GM18519 (cell line): Measurements from ENCODE around the gene TTC16.

Source experiments
- ATAC-seq: cut with Tn5 transposase; IDR thresholded peaks from one replicate; pipeline ENCODE4 v1.9.1; 2021; ENCODE audit warnings: mild to moderate bottlenecking, moderate library complexity; ENCODE audit not compliant: unreplicated experiment, low FRiP score

The TTC16 gene

GRCh38 chr9:127761061-127761460 lies 45.2 kb downstream of the TTC16 start:
- no peak for ATAC-seq

GRCh38 chr9:127761491-127761956 lies 45.6 kb downstream of the TTC16 start:
- no peak for ATAC-seq

GRCh38 chr9:127762111-127762676 lies 46.3 kb downstream of the TTC16 start:
- no peak for ATAC-seq

- no peak for ATAC-seq
These were observed 48.1 kb downstream of the TTC16 start for GRCh38 chr9:127763918-127764384.

GRCh38 chr9:127765418-127765817 lies 49.5 kb downstream of the TTC16 start:
- ATAC-seq = no peak

GRCh38 chr9:127767410-127767809 lies 51.5 kb downstream of the TTC16 start:
- no peak for ATAC-seq

GRCh38 chr9:127767909-127768331 lies 52.0 kb downstream of the TTC16 start:
- no peak for ATAC-seq

GRCh38 chr9:127768698-127769097 lies 52.8 kb downstream of the TTC16 start:
- no peak for ATAC-seq

- no peak for ATAC-seq
These were observed 53.2 kb downstream of the TTC16 start for GRCh38 chr9:127769101-127769500.

GRCh38 chr9:127769929-127770582 lies 54.2 kb downstream of the TTC16 start:
- ATAC-seq = no peak

GRCh38 chr9:127770583-127770904 lies 54.7 kb downstream of the TTC16 start:
- ATAC-seq = no peak

GRCh38 chr9:127770905-127771569 lies 55.2 kb downstream of the TTC16 start:
- peak; percentile 57 for ATAC-seq

GRCh38 chr9:127771570-127772189 lies 55.8 kb downstream of the TTC16 start:
- ATAC-seq = no peak

- no peak for ATAC-seq
These were observed 56.7 kb downstream of the TTC16 start for GRCh38 chr9:127772603-127773002.

GRCh38 chr9:127773272-127773671 lies 57.4 kb downstream of the TTC16 start:
- ATAC-seq = no peak

- ATAC-seq = no peak
These were observed 58.1 kb downstream of the TTC16 start for GRCh38 chr9:127773981-127774380.

- ATAC-seq = no peak
These were observed 60.5 kb downstream of the TTC16 start for GRCh38 chr9:127776195-127776923.

GRCh38 chr9:127776924-127777289 lies 61.0 kb downstream of the TTC16 start:
- no peak for ATAC-seq

GRCh38 chr9:127777368-127777980 lies 61.6 kb downstream of the TTC16 start:
- ATAC-seq = no peak
